Aorta (tissue), 5 donors: ENCODE data around the gene PCNX1. TPM values are rescaled to one million over a fixed set of nuclear protein-coding genes. Genes with fewer than 3 reads are reported as not detected.
A peak's percentile ranks its signal among the peaks of the same experiment; 100 is the strongest.
"Not testable (repeated sequence)": the region's sequence is repeated elsewhere in the genome, so short reads cannot be mapped to it uniquely, and the experiment has no call there.

ENCODE experiments used
- ATAC-seq: fragments of 200-7000 bp; cut with Tn5 transposase; one replicate; pipeline ENCODE4 v1.9.1; 2022; ENCODE audit warnings: moderate library complexity; ENCODE audit not compliant: low FRiP score
- DNase-seq, 2 donors: peaks; one replicate each; pipeline ENCODE4 v3.0.0-alpha.2; 2020
- H3K27ac ChIP-seq, 2 donors: one replicate each; pipeline ENCODE4 v1.5.1; 2013; ENCODE audit warnings: low read length in 2 of 2, mild to moderate bottlenecking in 2 of 2, moderate library complexity in 2 of 2, control low read depth in 1 of 2, inconsistent platforms in 1 of 2, low read depth in 1 of 2
- H3K27me3 ChIP-seq, 2 donors: one replicate each; pipeline ENCODE4 v1.6.1; 2013; ENCODE audit warnings: control low read depth in 1 of 2, low read length in 1 of 2, mild to moderate bottlenecking in 1 of 2, moderate library complexity in 1 of 2; ENCODE audit not compliant: insufficient read depth in 2 of 2, control insufficient read depth in 1 of 2
- H3K36me3 ChIP-seq, 2 donors: one replicate each; pipeline ENCODE4 v1.6.1; 2013; ENCODE audit warnings: control low read depth in 1 of 2, low read length in 1 of 2, mild to moderate bottlenecking in 1 of 2; ENCODE audit not compliant: insufficient read depth in 2 of 2, control insufficient read depth in 1 of 2
- H3K4me1 ChIP-seq, 2 donors: one replicate each; pipeline ENCODE4 v1.6.1; 2013; ENCODE audit warnings: low read length in 2 of 2, control low read depth in 1 of 2, mild to moderate bottlenecking in 1 of 2, moderate library complexity in 1 of 2; ENCODE audit not compliant: insufficient read depth in 2 of 2, control insufficient read depth in 1 of 2
- H3K4me3 ChIP-seq, 2 donors: one replicate each; pipeline ENCODE4 v1.5.1; 2013; ENCODE audit warnings: low read length in 2 of 2, control low read depth in 1 of 2, mild to moderate bottlenecking in 1 of 2
- H3K9me3 ChIP-seq: one replicate; pipeline ENCODE4 v1.6.1; 2013; ENCODE audit warnings: mild to moderate bottlenecking, low read length; ENCODE audit not compliant: control insufficient read depth
- WGBS, 2 donors: extraction: QIAGEN DNeasy Blood & Tissue Kit; methylation state at CpG; one replicate each; pipeline ENCODE4 v1.1.7; 2013; 5-methylcytosine and 5-hydroxymethylcytosine counted together
- intact Hi-C, 2 donors: fragments of 100-400 bp; cut with DNase I; formaldehyde crosslinking; loops; one replicate each; pipeline versions ENCODE4 v1.14.2 to v1.15.0; 2022
- polyA plus RNA-seq, 2 donors: library from polyadenylated mRNA; stranded (reverse); fragments of 200-250 nt; gene quantifications; one replicate each; pipeline ENCODE4 v1.2.3, GENCODE V29; 2013
- total RNA-seq, 2 donors: library from RNA; stranded (reverse); fragmentation: NEBNext Ultra II Directional; extraction: Animal tissue kit (Norgen Biotek cat#: 25700); gene quantifications; one replicate each; pipeline ENCODE4 v1.2.1, GENCODE V29; 2021
- donor health status: healthy with polysubstance abuse.
- donor health status: Bipolar disorder and iron deficiency.
- donor health status: DM: no; HTN: no; CAD: no.
- donor health status: DM: no; HTN: no; CAD: no.
- donor health status: DM: yes; HTN: yes; CAD: no.

Gene PCNX1
- total and polyA plus RNA-seq, 4 donors: 3.4 to 96.4 (median 40.4) TPM

DNA sequence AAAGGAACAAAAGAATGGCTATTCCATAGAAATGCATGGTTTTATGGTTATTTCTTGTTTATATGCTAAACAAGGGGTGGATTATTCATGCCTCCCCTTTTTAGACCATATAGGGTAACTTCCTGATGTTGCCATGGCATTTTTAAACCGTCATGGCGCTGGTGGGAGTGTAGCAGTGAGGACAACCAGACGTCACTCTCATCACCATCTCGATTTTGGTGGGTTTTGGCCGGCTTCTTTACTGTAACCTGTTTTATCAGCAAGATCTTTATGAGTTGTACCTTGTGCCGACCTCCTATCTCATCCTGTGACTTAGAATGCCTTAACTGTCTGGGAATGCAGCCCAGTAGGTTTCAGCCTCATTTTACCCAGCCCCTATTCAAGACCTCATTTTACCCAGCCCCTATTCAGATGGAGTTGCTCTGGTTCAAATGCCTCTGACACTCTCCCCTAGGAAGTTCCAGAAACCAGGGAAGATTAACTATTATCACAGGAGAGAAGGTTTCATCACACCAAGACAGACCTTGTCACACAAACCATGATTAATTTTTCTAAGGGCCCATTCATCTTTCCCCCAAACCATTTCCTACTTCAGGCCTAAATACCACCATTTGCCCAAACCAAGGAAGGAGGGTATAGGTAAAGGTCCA, 31.3 kb upstream of the PCNX1 start:
- H3K9me3 ChIP-seq, H3K27me3 ChIP-seq, intact Hi-C loops, H3K27ac ChIP-seq, DNase-seq, H3K36me3 ChIP-seq, ATAC-seq, H3K4me1 ChIP-seq, H3K4me3 ChIP-seq: not testable (repeated sequence)
- WGBS, 2 donors: 74% methylated on average over 6 of the region's 6 CpGs

DNA sequence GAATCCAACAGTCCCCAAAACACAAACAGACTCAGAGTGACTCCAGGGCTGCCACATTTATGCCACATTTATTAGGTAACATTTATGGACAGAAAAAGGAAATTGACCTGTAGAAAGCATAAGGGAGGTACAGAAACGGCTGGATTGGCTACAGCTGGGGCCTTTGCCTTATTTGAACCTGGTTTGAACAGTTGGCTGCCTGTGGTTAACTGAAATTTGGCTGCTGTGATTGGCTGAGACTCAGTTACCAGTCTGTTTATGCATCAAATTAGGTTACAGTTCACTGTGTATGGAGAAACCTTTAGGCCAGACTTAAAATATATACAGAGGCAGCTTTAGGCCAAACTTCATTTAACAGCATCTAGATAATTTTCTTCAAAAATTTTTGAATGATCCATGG, 27.8 kb upstream of the PCNX1 start:
- no peaks in the 10 kb centered on the region for H3K9me3 ChIP-seq
- ATAC-seq (no peak), DNase-seq (no peak)
- H3K27me3 ChIP-seq: no peaks in the 10 kb centered on the region
- H3K36me3 ChIP-seq: no peaks in the 10 kb centered on the region
- no peak overlapping the region for H3K27ac ChIP-seq
- no peak overlapping the region for H3K4me3 ChIP-seq
- 7 to 12% methylated on average over 1 of the region's 1 CpG for WGBS, 2 donors
- H3K4me1 ChIP-seq: no peaks in the 10 kb centered on the region
- intact Hi-C loops: no loop called here

DNA sequence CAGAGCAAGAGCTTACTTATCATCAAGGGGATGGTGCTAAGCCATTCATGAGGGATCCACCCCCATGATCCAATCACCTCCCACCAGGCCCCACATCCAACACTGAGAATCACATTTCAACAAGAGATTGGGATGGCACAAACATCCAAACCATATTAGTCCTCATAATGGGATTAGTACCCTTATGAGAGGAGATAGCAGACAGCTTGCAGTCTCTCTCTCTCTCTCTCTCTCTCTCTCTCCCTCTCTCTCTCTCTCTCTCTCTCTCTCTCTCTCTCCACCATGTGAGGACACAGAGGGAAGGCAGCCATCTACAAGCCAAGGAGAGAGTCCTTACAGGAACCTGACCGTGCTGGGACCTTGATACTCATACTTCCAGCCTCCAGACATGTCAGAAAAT, 26.4 kb upstream of the PCNX1 start:
- intact Hi-C loops, ATAC-seq, DNase-seq: not testable (repeated sequence)

DNA sequence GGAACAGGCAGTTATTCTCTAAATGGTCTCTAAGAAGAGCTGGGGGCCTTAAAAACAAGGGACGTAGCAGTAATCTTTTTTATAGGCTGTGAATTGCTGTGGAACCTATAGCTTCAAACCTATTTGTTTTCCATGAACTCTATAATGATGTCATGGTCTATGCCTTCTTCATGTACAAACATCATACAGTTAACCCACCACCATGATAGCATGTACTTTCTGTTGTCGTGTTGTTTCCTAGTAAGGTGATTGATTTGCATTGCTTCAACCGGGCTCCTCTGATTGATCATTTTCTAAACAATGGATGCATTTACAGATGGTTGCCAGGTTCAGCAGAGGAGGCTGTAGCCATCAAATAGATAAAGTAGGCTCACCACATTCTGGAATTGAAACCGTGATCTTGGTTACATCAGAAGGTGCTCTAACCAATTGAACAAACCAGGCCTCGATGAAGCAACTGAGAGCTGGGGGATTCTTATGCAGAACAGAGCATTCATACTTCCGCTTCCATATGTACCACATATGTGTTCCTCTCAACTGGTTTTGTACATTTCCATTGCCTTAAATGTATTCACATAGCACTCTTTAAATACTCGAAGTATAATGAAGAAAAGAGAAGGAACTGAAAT, 25.6 kb upstream of the PCNX1 start:
- WGBS, 2 donors: 85 to 90% methylated on average over 7 of the region's 7 CpGs
- Histone ChIP-seq H3K36me3 (no peaks in the 10 kb centered on the region), H3K27ac (no peak overlapping the region), H3K4me3 (no peak overlapping the region), H3K9me3 (no peaks in the 10 kb centered on the region), H3K4me1 (no peaks in the 10 kb centered on the region), H3K27me3 (no peaks in the 10 kb centered on the region)
- intact Hi-C loops: no loop called here
- no peak for ATAC-seq
- DNase-seq: no peak

More for the DNA sequence above, 26.4 kb upstream of the PCNX1 start:
- H3K4me3 ChIP-seq, H3K36me3 ChIP-seq, H3K27ac ChIP-seq, H3K27me3 ChIP-seq, H3K9me3 ChIP-seq, H3K4me1 ChIP-seq: not testable (repeated sequence)
- WGBS, 2 donors: 95% methylated on average over 1 of the region's 1 CpG

DNA sequence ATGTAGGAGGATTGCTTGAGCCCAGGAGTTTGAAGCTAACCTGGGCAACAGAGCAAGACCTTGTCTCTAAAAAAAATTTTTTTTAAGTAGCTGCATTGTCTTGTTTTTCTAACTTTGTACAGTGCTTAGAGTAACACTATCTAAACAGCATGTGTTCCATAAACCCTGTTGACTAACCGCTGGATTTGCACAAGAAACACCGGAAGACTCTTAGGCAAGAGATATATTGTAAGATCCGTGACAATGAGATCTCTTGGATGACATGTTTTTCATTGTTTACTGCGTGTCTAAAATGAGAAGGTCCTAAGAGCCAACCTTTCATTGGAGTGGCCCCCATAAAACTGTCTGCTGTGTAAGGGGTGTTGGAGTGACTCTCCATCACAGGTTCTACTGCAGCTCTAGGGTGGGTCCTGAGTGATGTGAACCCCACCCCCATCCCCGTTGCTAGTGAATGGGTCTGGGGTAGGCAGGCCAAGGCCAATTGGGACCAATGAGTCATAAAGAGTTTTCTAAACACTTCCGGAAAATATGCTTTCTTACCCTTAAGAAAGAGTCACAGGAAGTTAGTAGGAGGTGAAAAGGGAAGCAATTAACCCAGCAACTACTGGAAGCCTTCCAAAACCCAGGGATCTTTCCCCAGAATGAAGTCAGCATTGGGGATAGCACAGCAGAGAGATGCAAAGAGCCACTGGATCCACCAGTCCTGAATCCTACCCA, 24.3 kb upstream of the PCNX1 start:
- Histone ChIP-seq H3K27me3 (no peaks in the 10 kb centered on the region), H3K36me3 (no peaks in the 10 kb centered on the region), H3K4me3 (no peak overlapping the region), H3K4me1 (no peaks in the 10 kb centered on the region), H3K27ac (no peak overlapping the region), H3K9me3 (no peaks in the 10 kb centered on the region)
- ATAC-seq (peak; percentile 48), DNase-seq (no peak)
- WGBS, 2 donors: 75 to 78% methylated on average over 6 of the region's 6 CpGs
- intact Hi-C loops: no loop called here

DNA sequence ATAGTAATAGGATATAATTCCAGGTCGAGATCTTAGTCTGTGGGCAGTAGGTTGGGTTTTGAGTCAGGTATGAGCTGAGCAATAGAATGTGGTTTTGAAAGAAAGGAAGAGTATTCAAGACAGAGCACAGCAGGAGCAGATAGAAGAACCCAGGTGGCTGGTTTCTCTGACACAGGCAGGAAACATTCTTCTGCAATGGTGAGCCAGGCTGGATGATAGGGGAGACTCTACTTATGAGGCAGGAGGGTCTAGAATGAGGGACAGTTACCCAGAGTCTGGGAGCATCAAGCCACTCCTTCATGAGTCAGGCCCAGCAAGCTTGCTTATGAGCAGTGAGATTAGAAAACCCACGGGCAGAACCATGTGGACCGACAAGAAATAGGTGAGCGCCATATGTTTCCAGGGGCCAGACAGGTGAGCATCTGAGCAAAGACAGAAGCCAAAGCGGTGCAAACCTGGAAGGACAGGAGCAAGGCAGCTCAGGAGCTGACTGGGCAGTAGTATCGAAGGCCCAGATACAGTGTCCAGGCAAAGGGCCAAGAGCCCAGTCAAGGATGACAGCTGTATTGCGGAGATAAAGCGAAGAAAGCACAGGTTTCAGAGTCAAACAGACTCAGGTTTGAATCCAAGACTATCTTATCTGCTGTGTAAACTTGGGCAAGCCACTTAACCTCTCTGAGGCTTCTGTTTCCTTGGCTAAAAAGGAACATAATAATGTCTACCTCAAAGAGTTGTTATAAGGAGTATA, 22.5 kb upstream of the PCNX1 start:
- Histone ChIP-seq H3K27me3 (no peaks in the 10 kb centered on the region), H3K4me1 (no peaks in the 10 kb centered on the region), H3K9me3 (no peaks in the 10 kb centered on the region), H3K4me3 (no peak overlapping the region), H3K27ac (no peak overlapping the region), H3K36me3 (no peaks in the 10 kb centered on the region)
- 95 to 96% methylated on average over 8 of the region's 8 CpGs for WGBS, 2 donors
- DNase-seq (no peak), ATAC-seq (no peak)
- intact Hi-C loops: no loop called here

DNA sequence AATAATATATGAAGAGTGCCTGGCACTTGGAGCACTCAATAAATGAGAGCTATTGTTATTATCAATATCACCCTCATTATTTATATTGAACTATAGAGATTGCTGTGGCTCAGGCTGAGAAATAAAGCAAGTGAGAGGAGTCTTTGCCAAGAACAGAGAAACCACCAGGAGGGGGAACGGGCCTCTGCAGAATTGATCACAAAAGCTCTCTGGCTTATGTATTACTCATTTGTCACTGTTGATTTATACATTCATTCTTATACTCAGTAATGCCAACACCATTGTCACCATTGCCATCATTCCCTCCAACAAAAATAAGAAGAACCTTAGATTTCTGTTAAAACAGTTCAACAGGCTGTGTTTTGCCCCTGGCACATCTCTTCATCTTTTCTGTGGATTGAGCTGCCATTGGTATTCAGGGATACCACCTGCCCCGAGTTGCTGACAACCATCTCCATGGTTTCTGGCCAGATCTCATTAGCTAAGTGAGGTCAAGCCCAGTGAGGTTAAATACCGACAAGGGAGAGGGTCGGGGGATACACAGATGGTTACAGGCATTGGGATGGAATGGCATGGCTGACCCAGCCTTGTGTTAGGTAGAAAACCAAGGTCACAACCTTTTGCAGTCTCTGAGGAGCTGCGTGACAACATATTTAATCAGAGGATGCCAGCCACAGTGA, 21.8 kb upstream of the PCNX1 start:
- H3K27ac ChIP-seq: no peak overlapping the region
- no peak overlapping the region for H3K4me3 ChIP-seq
- no peaks in the 10 kb centered on the region for H3K4me1 ChIP-seq
- no peaks in the 10 kb centered on the region for H3K36me3 ChIP-seq
- no peaks in the 10 kb centered on the region for H3K27me3 ChIP-seq
- H3K9me3 ChIP-seq: no peaks in the 10 kb centered on the region
- ATAC-seq: no peak
- DNase-seq: no peak
- intact Hi-C loops: no loop called here
- WGBS, 2 donors: 80 to 84% methylated on average over 5 of the region's 5 CpGs

DNA sequence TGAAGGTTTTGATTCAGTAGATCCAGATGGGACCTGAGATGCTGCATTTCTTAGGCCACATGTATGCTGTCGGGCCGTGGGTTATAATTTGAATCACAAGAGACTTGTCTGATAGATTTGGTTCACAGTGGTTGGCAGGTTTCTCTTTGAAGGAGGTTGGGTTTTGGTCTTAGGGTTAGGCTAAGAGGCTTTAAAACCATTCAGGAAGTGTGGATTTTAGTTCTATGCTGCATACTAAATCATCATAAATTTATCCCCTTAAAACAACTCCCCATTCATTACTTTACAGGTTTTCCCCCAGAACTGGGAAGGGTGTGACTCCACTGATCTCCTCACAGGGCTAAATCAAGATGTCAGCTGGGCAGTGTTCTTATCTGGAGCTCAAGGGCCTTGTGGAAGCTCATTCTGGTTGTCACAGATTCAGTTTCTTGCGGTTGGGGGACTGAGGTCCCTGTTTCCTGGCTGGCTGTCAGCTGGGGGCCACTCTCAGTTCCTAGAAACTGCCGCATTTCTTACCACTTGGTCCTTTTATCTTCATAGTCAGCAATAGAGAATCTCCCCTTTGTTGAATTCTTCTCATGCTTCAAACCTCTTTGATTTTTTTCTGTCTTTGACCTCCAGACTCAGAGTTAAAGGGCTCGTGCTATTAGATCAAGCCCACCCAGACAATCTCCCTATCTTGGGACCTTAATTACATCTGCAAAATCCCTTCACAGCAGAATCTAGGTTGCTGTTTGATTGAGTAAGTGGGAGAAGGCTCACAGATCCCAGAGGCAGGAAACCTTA, 20.6 kb upstream of the PCNX1 start:
- DNase-seq (no peak), ATAC-seq (no peak)
- 76 to 84% methylated on average over 5 of the region's 5 CpGs for WGBS, 2 donors
- Histone ChIP-seq H3K4me3 (no peak overlapping the region), H3K36me3 (no peaks in the 10 kb centered on the region), H3K9me3 (no peaks in the 10 kb centered on the region), H3K27me3 (no peaks in the 10 kb centered on the region), H3K4me1 (no peaks in the 10 kb centered on the region), H3K27ac (no peak overlapping the region)
- intact Hi-C loops: no loop called here
